DOHH2 (cell line): ENCODE results near the gene GLOD4.
"Not testable (repeated sequence)": the region's sequence is repeated elsewhere in the genome, so short reads cannot be mapped to it uniquely, and the experiment has no call there.

Source experiments
- H3F3A ChIP-seq: fragments of 200-600 bp; sonication (generic), shearing (Covaris generic); 2 replicates; pipeline ENCODE4 v1.6.0; 2016; ENCODE audit warnings: antibody characterized with exemption, mild to moderate bottlenecking; ENCODE audit not compliant: control insufficient read depth, insufficient read depth
- H3K27ac ChIP-seq: fragments of 200-600 bp; sonication (generic); 2 replicates; pipeline ENCODE4 v1.5.1; 2014; ENCODE audit warnings: low read depth, mild to moderate bottlenecking, low read length, moderate library complexity
- H3K27me3 ChIP-seq: fragments of 200-600 bp; sonication (generic); 2 replicates; pipeline ENCODE4 v1.6.1; 2014; ENCODE audit warnings: mild to moderate bottlenecking, low read length, mixed read lengths; ENCODE audit not compliant: control insufficient read depth
- H3K36me3 ChIP-seq: fragments of 200-600 bp; sonication (generic); 2 replicates; pipeline ENCODE4 v1.6.1; 2014; ENCODE audit warnings: mild to moderate bottlenecking, low read length, moderate library complexity, mixed read lengths; ENCODE audit not compliant: control insufficient read depth
- H3K4me1 ChIP-seq: fragments of 200-600 bp; sonication (generic); 2 replicates; pipeline ENCODE4 v1.6.1; 2014; ENCODE audit warnings: mild to moderate bottlenecking, low read length, mixed read lengths; ENCODE audit not compliant: control insufficient read depth
- H3K4me2 ChIP-seq: fragments of 200-600 bp; sonication (generic); 2 replicates; pipeline ENCODE4 v1.6.0; 2014; ENCODE audit warnings: mild to moderate bottlenecking, low read length, moderate library complexity
- H3K4me3 ChIP-seq: fragments of 200-600 bp; sonication (generic); 2 replicates; pipeline ENCODE4 v1.5.1; 2014; ENCODE audit warnings: mild to moderate bottlenecking, low read length, mixed read lengths
- H3K79me2 ChIP-seq: fragments of 200-600 bp; sonication (generic); 2 replicates; pipeline ENCODE4 v1.6.1; 2014; ENCODE audit warnings: mild to moderate bottlenecking, low read length, mixed read lengths; ENCODE audit not compliant: control insufficient read depth
- H3K9me2 ChIP-seq: fragments of 200-600 bp; sonication (generic); replicated peaks from 2 replicates; pipeline ENCODE4 v1.6.1; 2014; ENCODE audit warnings: mild to moderate bottlenecking, low read length, mixed read lengths; ENCODE audit not compliant: control insufficient read depth
- H3K9me3 ChIP-seq: fragments of 200-600 bp; sonication (generic); 2 replicates; pipeline ENCODE4 v1.6.1; 2014; ENCODE audit warnings: antibody characterized with exemption, low read length, mixed read lengths; ENCODE audit not compliant: control insufficient read depth, insufficient read depth
- H4K20me1 ChIP-seq: fragments of 200-600 bp; sonication (generic); 2 replicates; pipeline ENCODE4 v1.6.0; 2014; ENCODE audit warnings: low read depth, mild to moderate bottlenecking, antibody characterized with exemption, low read length, moderate library complexity; ENCODE audit not compliant: control insufficient read depth, insufficient read depth
- EZH2phosphoT487 ChIP-seq: fragments of 200-600 bp; sonication (generic); IDR thresholded peaks from 2 replicates; pipeline ENCODE4 v1.6.1; 2017; ENCODE audit warnings: borderline replicate concordance, mild to moderate bottlenecking, antibody characterized with exemption, low read length, moderate library complexity, mixed read lengths
- TF ChIP-seq, protein P1 (sequence below): fragments of 200-600 bp; sonication (generic); IDR thresholded peaks from one replicate; pipeline ENCODE4 v1.5.1; 2014; ENCODE audit warnings: antibody characterized with exemption, mild to moderate bottlenecking, low read depth, low read length; ENCODE audit not compliant: poor library complexity, severe bottlenecking

The GLOD4 gene

DNA sequence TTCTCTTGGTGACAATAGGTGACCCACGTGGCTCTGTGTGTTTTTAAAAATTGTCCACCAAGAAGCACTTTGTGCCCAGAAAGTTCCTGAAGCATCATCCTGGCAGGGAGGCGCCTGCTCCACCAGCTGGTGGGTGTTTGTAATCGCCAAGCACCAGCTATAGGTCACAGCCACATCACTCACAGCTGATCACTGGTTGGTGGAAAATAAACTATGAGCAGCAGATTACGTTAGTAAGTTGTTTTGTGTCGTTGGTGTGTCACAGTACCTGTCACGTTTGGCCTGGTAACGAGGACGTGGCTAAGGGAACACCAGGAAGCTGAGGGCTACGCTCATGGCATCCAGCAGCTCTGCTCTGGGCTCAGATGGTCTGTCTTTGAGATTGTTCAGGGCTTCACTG lies 10.2 kb upstream of the GLOD4 start:
- Histone ChIP-seq H3K9me3 (no peaks in the 10 kb centered on the region), H3K4me3 (no peak overlapping the region), H3K27me3 (no peaks in the 10 kb centered on the region), H3K79me2 (peaks cover 17% of the 10 kb centered on the region), H4K20me1 (no peaks in the 10 kb centered on the region), H3F3A (no peaks in the 10 kb centered on the region; the same call in 1 of the 2 replicates), H3K27ac (no peak overlapping the region), H3K4me1 (peaks cover 14% of the 10 kb centered on the region), H3K4me2 (no peak overlapping the region), H3K36me3 (peaks cover 56% of the 10 kb centered on the region), H3K9me2 (no peaks in the 10 kb centered on the region)
- TF ChIP-seq, protein P1, sequence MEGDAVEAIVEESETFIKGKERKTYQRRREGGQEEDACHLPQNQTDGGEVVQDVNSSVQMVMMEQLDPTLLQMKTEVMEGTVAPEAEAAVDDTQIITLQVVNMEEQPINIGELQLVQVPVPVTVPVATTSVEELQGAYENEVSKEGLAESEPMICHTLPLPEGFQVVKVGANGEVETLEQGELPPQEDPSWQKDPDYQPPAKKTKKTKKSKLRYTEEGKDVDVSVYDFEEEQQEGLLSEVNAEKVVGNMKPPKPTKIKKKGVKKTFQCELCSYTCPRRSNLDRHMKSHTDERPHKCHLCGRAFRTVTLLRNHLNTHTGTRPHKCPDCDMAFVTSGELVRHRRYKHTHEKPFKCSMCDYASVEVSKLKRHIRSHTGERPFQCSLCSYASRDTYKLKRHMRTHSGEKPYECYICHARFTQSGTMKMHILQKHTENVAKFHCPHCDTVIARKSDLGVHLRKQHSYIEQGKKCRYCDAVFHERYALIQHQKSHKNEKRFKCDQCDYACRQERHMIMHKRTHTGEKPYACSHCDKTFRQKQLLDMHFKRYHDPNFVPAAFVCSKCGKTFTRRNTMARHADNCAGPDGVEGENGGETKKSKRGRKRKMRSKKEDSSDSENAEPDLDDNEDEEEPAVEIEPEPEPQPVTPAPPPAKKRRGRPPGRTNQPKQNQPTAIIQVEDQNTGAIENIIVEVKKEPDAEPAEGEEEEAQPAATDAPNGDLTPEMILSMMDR = no peak
- no peak for TF ChIP-seq EZH2phosphoT487

DNA sequence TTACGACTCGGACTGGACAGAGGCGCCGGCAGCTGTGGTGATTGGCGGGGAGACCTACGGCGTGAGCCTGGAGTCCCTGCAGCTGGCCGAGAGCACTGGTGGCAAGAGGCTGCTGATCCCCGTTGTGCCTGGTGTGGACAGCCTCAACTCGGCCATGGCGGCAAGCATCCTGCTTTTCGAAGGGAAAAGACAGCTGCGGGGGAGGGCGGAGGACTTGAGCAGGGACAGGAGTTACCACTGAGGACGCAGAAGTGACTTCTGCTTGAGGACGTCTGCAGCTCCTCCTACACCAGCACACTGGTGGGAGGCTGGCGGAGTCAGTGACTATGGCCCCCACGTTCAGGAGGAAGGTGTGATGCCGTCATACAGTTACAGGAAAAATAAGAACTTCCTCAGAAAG lies 9.7 kb upstream of the GLOD4 start:
- H4K20me1 ChIP-seq = no peaks in the 10 kb centered on the region
- no peaks in the 10 kb centered on the region for H3K27me3 ChIP-seq
- H3K36me3 ChIP-seq = peaks cover 59% of the 10 kb centered on the region
- no peak overlapping the region for H3K4me3 ChIP-seq
- H3F3A ChIP-seq = no peaks in the 10 kb centered on the region; the same call in 1 of the 2 replicates
- no peaks in the 10 kb centered on the region for H3K9me2 ChIP-seq
- TF ChIP-seq, protein P1 = no peak
- no peak for TF ChIP-seq EZH2phosphoT487
- no peak overlapping the region for H3K4me2 ChIP-seq
- no peak overlapping the region for H3K27ac ChIP-seq
- peaks cover 20% of the 10 kb centered on the region for H3K79me2 ChIP-seq
- no peaks in the 10 kb centered on the region for H3K9me3 ChIP-seq
- peaks cover 14% of the 10 kb centered on the region for H3K4me1 ChIP-seq

- Histone ChIP-seq H3K36me3 (peaks cover 65% of the 10 kb centered on the region), H3K4me1 (peaks cover 14% of the 10 kb centered on the region), H3K79me2 (peaks cover 28% of the 10 kb centered on the region)
- H3K9me2 ChIP-seq, H3F3A ChIP-seq, H3K27ac ChIP-seq, H3K27me3 ChIP-seq, H3K4me3 ChIP-seq, H4K20me1 ChIP-seq, H3K9me3 ChIP-seq, H3K4me2 ChIP-seq: not testable (repeated sequence)
These were observed 8.8 kb upstream of the GLOD4 start for GRCh38 chr17:790874-791247.

DNA sequence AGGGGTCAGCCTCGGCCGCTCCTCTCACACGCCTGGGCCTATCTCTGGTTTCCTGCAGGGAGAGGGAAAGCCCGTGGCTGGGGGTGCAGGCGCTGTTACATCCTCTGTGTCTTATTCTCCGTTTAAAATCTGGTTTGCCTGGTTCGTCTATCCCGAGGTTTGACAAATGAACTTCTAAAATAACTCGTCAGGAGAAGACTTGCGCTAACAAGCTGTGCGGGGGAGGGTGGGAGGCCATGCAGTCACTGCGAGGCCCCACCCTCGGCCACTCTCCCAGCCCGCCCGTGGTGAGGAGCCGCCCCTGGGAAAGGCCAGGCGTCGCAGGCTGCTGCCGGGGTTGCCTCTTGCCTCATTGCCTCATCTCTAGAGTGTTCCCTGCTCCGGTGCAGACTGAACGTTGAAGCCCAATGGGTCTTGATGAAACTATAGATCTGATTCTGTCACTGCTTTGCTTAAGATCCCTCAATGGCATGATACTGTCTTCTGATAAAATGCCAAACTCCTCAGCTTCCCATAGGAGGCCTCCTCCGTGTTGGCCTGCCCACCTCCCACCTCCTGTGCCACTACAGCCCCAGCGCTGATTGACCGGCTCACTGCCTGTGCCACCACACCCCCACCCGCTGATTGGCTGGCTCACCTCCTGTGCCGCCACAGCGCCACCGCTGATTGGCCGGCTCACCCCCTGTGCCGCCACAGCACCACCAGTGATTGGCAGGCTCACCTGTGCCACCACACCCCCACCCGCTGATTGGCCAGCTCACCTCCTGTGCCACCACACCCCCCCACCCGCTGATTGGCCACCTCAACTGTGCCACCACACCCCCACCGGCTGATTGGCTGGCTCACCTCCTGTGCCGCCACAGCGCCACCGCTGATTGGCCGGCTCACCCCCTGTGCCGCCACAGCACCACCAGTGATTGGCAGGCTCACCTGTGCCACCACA lies 8.1 kb upstream of the GLOD4 start:
- H3K9me2 ChIP-seq, H3K9me3 ChIP-seq, H3K4me3 ChIP-seq, H3F3A ChIP-seq, H3K4me2 ChIP-seq, H4K20me1 ChIP-seq, H3K27me3 ChIP-seq, H3K27ac ChIP-seq, H3K4me1 ChIP-seq: not testable (repeated sequence)
- Histone ChIP-seq H3K36me3 (peaks cover 67% of the 10 kb centered on the region), H3K79me2 (peaks cover 34% of the 10 kb centered on the region)
